Liver (tissue), 9 donors: Measurements from ENCODE around the gene SLU7. TPM values are rescaled to one million over a fixed set of nuclear protein-coding genes. Genes with fewer than 3 reads are reported as not detected.

Experiments
- DNase-seq: peaks from one replicate; pipeline ENCODE4 v3.0.0-alpha.2; 2017; ENCODE audit warnings: low spot score
- H3K27ac ChIP-seq, 2 donors: one replicate each; pipeline ENCODE4 v1.7.0; 2013; ENCODE audit warnings: inconsistent platforms in 2 of 2, low read length in 2 of 2, control low read depth in 1 of 2, low read depth in 1 of 2, mild to moderate bottlenecking in 1 of 2
- H3K27me3 ChIP-seq, 4 donors: one replicate each; pipeline versions ENCODE4 v1.6.1 to v1.7.0; 2013; ENCODE audit warnings: low read length in 3 of 4, inconsistent platforms in 1 of 4, mild to moderate bottlenecking in 1 of 4, moderate library complexity in 1 of 4; ENCODE audit not compliant: control insufficient read depth in 4 of 4, insufficient read depth in 4 of 4
- H3K36me3 ChIP-seq, 4 donors: one replicate each; pipeline versions ENCODE4 v1.6.1 to v1.7.0; 2013; ENCODE audit warnings: low read length in 3 of 4, mild to moderate bottlenecking in 3 of 4, low read depth in 1 of 4, moderate library complexity in 1 of 4; ENCODE audit not compliant: control insufficient read depth in 4 of 4, insufficient read depth in 3 of 4
- H3K4me1 ChIP-seq, 4 donors: one replicate each; pipeline versions ENCODE4 v1.6.1 to v1.7.0; 2013; ENCODE audit warnings: low read length in 3 of 4, mild to moderate bottlenecking in 3 of 4, moderate library complexity in 1 of 4; ENCODE audit not compliant: control insufficient read depth in 4 of 4, insufficient read depth in 4 of 4
- H3K4me3 ChIP-seq, 3 donors: one replicate each; pipeline versions ENCODE4 v1.6.1 to v1.7.0; 2013; ENCODE audit warnings: low read length in 3 of 3, control low read depth in 1 of 3, low read depth in 1 of 3, mild to moderate bottlenecking in 1 of 3
- H3K9ac ChIP-seq, 2 donors: one replicate each; pipeline ENCODE4 v1.7.0; 2013; ENCODE audit warnings: low read length in 2 of 2, mild to moderate bottlenecking in 2 of 2, moderate library complexity in 2 of 2, control low read depth in 1 of 2, low read depth in 1 of 2
- H3K9me3 ChIP-seq, 4 donors: one replicate each; pipeline versions ENCODE4 v1.6.1 to v1.7.0; 2013; ENCODE audit warnings: low read length in 3 of 4; ENCODE audit not compliant: control insufficient read depth in 4 of 4
- ATF3 ChIP-seq: IDR thresholded peaks from 2 replicates; pipeline ENCODE4 v1.6.1; 2016; ENCODE audit warnings: antibody characterized with exemption
- CTCF ChIP-seq: fragments of 150-350 bp; IDR thresholded peaks from 2 replicates; pipeline ENCODE4 v1.5.1; 2017; ENCODE audit warnings: improper control_type of control experiment, low read depth, low read length; ENCODE audit not compliant: missing input control
- EGR1 ChIP-seq, 2 donors: IDR thresholded peaks; 2 replicates each; pipeline ENCODE4 v1.6.1; 2016 to 2018; ENCODE audit warnings: antibody characterized with exemption in 2 of 2, low read depth in 2 of 2
- FOXA2 ChIP-seq: IDR thresholded peaks from 2 replicates; pipeline ENCODE4 v1.6.1; 2016; ENCODE audit warnings: antibody characterized with exemption
- GABPA ChIP-seq, 2 donors: IDR thresholded peaks in 1 of 2; conservative IDR thresholded peaks in 1 of 2; 2 replicates each; pipeline ENCODE4 v1.6.1; 2016; ENCODE audit warnings: antibody characterized with exemption in 2 of 2, mild to moderate bottlenecking in 1 of 2, moderate library complexity in 1 of 2
- HNF4A ChIP-seq, 2 donors: conservative IDR thresholded peaks; 2 replicates each; pipeline ENCODE4 v1.6.1; 2016; ENCODE audit warnings: antibody characterized with exemption in 2 of 2, mild to moderate bottlenecking in 2 of 2
- HNF4G ChIP-seq: IDR thresholded peaks from 2 replicates; pipeline ENCODE4 v1.6.1; 2016; ENCODE audit warnings: antibody characterized with exemption
- JUND ChIP-seq, 2 donors: IDR thresholded peaks; 2 replicates each; pipeline ENCODE4 v1.6.1; 2016; ENCODE audit warnings: antibody characterized with exemption in 2 of 2
- MAX ChIP-seq: IDR thresholded peaks from 2 replicates; pipeline ENCODE4 v1.6.1; 2016; ENCODE audit warnings: antibody characterized with exemption
- NR2F2 ChIP-seq: IDR thresholded peaks from 2 replicates; pipeline ENCODE4 v1.6.1; 2016; ENCODE audit warnings: antibody characterized with exemption
- REST ChIP-seq: IDR thresholded peaks from 2 replicates; pipeline ENCODE4 v1.6.1; 2016; ENCODE audit warnings: antibody characterized with exemption, mild to moderate bottlenecking
- TAF1 ChIP-seq: conservative IDR thresholded peaks from 2 replicates; pipeline ENCODE4 v1.6.1; 2016; ENCODE audit warnings: antibody characterized with exemption, mild to moderate bottlenecking
- YY1 ChIP-seq: IDR thresholded peaks from 2 replicates; pipeline ENCODE4 v1.6.1; 2016; ENCODE audit warnings: antibody characterized with exemption, mild to moderate bottlenecking
- ZBTB33 ChIP-seq: IDR thresholded peaks from 2 replicates; pipeline ENCODE4 v1.6.1; 2016; ENCODE audit warnings: antibody characterized with exemption
- WGBS: extraction: QIAGEN DNeasy Blood & Tissue Kit; methylation state at CpG from one replicate; pipeline ENCODE4 v1.1.7; 2013; 5-methylcytosine and 5-hydroxymethylcytosine counted together
- polyA plus RNA-seq, 2 donors: library from polyadenylated mRNA; stranded (reverse) in 1 of 2; unstranded in 1 of 2; fragments of 200-250 nt in 1 of 2; fragments of >200 nt in 1 of 2; fragmentation: Nextera tagmentation in 1 of 2; extraction: Ambion mirVana in 1 of 2; gene quantifications; one replicate each; pipeline versions ENCODE4 v1.2.1 to v1.2.3, GENCODE V29; 2013 to 2015
- total RNA-seq, 2 donors: library from RNA; depleted of rRNA; stranded (reverse); fragments of >200 nt; gene quantifications; one replicate each; pipeline ENCODE4 v1.2.3, GENCODE V29; 2014
- donor health status: healthy.
- donor health status: healthy.
- donor health status: healthy.
- donor health status: healthy.
- donor health status: healthy.

The SLU7 gene
- total and polyA plus RNA-seq, 4 donors = 7.1 to 21.8 (median 17.6) TPM

- Histone ChIP-seq H3K36me3 (no peaks in the 10 kb centered on the region), H3K27ac (no peak overlapping the region)
- 73% methylated on average over 1 of the region's 1 CpG for WGBS
Measured at GRCh38 chr5:160359242-160359641, 59.6 kb downstream of the SLU7 start.

GRCh38 chr5:160357861-160358411, 60.9 kb downstream of the SLU7 start:
- TF ChIP-seq ATF3 (no peak), EGR1 (IDR thresholded peaks at IDR 0.05; ENCODE audit: low read depth in 2 of 2) (no peak)
- Histone ChIP-seq H3K4me3 (no peak overlapping the region), H3K4me1 (no peaks in the 10 kb centered on the region), H3K36me3 (no peaks in the 10 kb centered on the region), H3K27ac (no peak overlapping the region), H3K9me3 (no peaks in the 10 kb centered on the region), H3K27me3 (peaks cover 0 to 4% (median 0%) of the 10 kb centered on the region in 4 donors), H3K9ac (no peak overlapping the region)
- WGBS = 72% methylated on average over 7 of the region's 7 CpGs
- no peak for DNase-seq

More at GRCh38 chr5:160359242-160359641, 59.6 kb downstream of the SLU7 start:
- no peaks in the 10 kb centered on the region for H3K4me1 ChIP-seq
- H3K9ac ChIP-seq = no peak overlapping the region
- no peaks in the 10 kb centered on the region for H3K9me3 ChIP-seq
- DNase-seq = no peak
- no peak overlapping the region for H3K4me3 ChIP-seq
- TF ChIP-seq ATF3 = no peak
- TF ChIP-seq HNF4A (conservative IDR thresholded peaks at IDR 0.05) = no peak
- no peak for TF ChIP-seq HNF4G
- TF ChIP-seq GABPA (IDR thresholded peaks at IDR 0.05 in 1 of 2, conservative IDR thresholded peaks at IDR 0.05 in 1 of 2) = no peak
- no peaks in the 10 kb centered on the region for H3K27me3 ChIP-seq

GRCh38 chr5:160357394-160357793, 61.5 kb downstream of the SLU7 start:
- TF ChIP-seq GABPA (IDR thresholded peaks at IDR 0.05 in 1 of 2, conservative IDR thresholded peaks at IDR 0.05 in 1 of 2) (no peak), REST (no peak), YY1 (no peak), HNF4G (no peak), TAF1 (no peak), ATF3 (no peak), JUND (IDR thresholded peaks at IDR 0.05) (no peak), FOXA2 (no peak), NR2F2 (no peak), HNF4A (conservative IDR thresholded peaks at IDR 0.05) (no peak), ZBTB33 (no peak), CTCF (no peak), MAX (no peak)
- Histone ChIP-seq H3K9me3 (no peaks in the 10 kb centered on the region), H3K9ac (no peak overlapping the region), H3K27me3 (peaks cover 0 to 4% (median 0%) of the 10 kb centered on the region in 4 donors), H3K4me1 (no peaks in the 10 kb centered on the region), H3K27ac (no peak overlapping the region), H3K4me3 (no peak overlapping the region), H3K36me3 (no peaks in the 10 kb centered on the region)
- 70% methylated on average over 7 of the region's 7 CpGs for WGBS
- DNase-seq = no peak
